ENCODE data around the gene FHAD1. TPM values are rescaled to one million over a fixed set of nuclear protein-coding genes. Genes with fewer than 3 reads are reported as not detected.

The FHAD1 gene
- polyA plus RNA-seq, 4 donors = 0.22 to 0.58 (median 0.36) TPM

GRCh38 chr1:15362096-15362736 is 115.2 kb downstream of the FHAD1 start:
- Histone ChIP-seq H3K27ac (ENCODE audit: low read depth in 1 of 3, low read length in 2 of 3) (no peak overlapping the region), H3K36me3 (ENCODE audit: control insufficient read depth in 3 of 3, insufficient read depth in 2 of 3, low read depth in 1 of 3, low read length in 3 of 3) (no peaks in the 10 kb centered on the region), H3K27me3 (ENCODE audit: control insufficient read depth in 3 of 3, insufficient read depth in 3 of 3, low read length in 3 of 3) (no peaks in the 10 kb centered on the region), H3K9me3 (ENCODE audit: control insufficient read depth in 2 of 2, insufficient read depth in 1 of 2, low read depth in 1 of 2, low read length in 1 of 2) (no peaks in the 10 kb centered on the region), H3K4me3 (ENCODE audit: low read depth in 1 of 3, low read length in 3 of 3) (no peak overlapping the region), H3K4me1 (ENCODE audit: control insufficient read depth in 3 of 3, insufficient read depth in 2 of 3, low read depth in 1 of 3, low read length in 2 of 3) (peaks cover 0 to 37% (median 10%) of the 10 kb centered on the region in 3 donors)
- DNase-seq (no peak), FAIRE-seq (no peak)
- WGBS, 3 donors = 89 to 93% (median 92%) methylated on average over 13 of the region's 13 CpGs

GRCh38 chr1:15362737-15363128 is 115.7 kb downstream of the FHAD1 start:
- no peak overlapping the region for H3K4me3 ChIP-seq (ENCODE audit: low read depth in 1 of 3, low read length in 3 of 3)
- 85 to 91% (median 89%) methylated on average over 4 of the region's 4 CpGs for WGBS, 3 donors
- H3K27ac ChIP-seq (ENCODE audit: low read depth in 1 of 3, low read length in 2 of 3) = no peak overlapping the region
- DNase-seq = no peak
- H3K9me3 ChIP-seq (ENCODE audit: control insufficient read depth in 2 of 2, insufficient read depth in 1 of 2, low read depth in 1 of 2, low read length in 1 of 2) = no peaks in the 10 kb centered on the region
- peaks cover 3 to 34% (median 10%) of the 10 kb centered on the region in 3 donors for H3K4me1 ChIP-seq (ENCODE audit: control insufficient read depth in 3 of 3, insufficient read depth in 2 of 3, low read depth in 1 of 3, low read length in 2 of 3)
- no peaks in the 10 kb centered on the region for H3K36me3 ChIP-seq (ENCODE audit: control insufficient read depth in 3 of 3, insufficient read depth in 2 of 3, low read depth in 1 of 3, low read length in 3 of 3)
- no peak for FAIRE-seq
- no peaks in the 10 kb centered on the region for H3K27me3 ChIP-seq (ENCODE audit: control insufficient read depth in 3 of 3, insufficient read depth in 3 of 3, low read length in 3 of 3)

GRCh38 chr1:15364740-15365139 is 117.7 kb downstream of the FHAD1 start:
- DNase-seq (no peak), FAIRE-seq (no peak)
- no peaks in the 10 kb centered on the region for H3K27me3 ChIP-seq (ENCODE audit: control insufficient read depth in 3 of 3, insufficient read depth in 3 of 3, low read length in 3 of 3)
- H3K36me3 ChIP-seq (ENCODE audit: control insufficient read depth in 3 of 3, insufficient read depth in 2 of 3, low read depth in 1 of 3, low read length in 3 of 3) = no peaks in the 10 kb centered on the region
- 74 to 83% (median 81%) methylated on average over 5 of the region's 5 CpGs for WGBS, 3 donors
- H3K4me1 ChIP-seq (ENCODE audit: control insufficient read depth in 3 of 3, insufficient read depth in 2 of 3, low read depth in 1 of 3, low read length in 2 of 3) = peaks cover 3 to 21% (median 4%) of the 10 kb centered on the region in 3 donors
- H3K4me3 ChIP-seq (ENCODE audit: low read depth in 1 of 3, low read length in 3 of 3) = no peak overlapping the region
- no peak overlapping the region for H3K27ac ChIP-seq (ENCODE audit: low read depth in 1 of 3, low read length in 2 of 3)
- no peaks in the 10 kb centered on the region for H3K9me3 ChIP-seq (ENCODE audit: control insufficient read depth in 2 of 2, insufficient read depth in 1 of 2, low read depth in 1 of 2, low read length in 1 of 2)

GRCh38 chr1:15368888-15369287 is 121.9 kb downstream of the FHAD1 start:
- Histone ChIP-seq H3K4me1 (ENCODE audit: control insufficient read depth in 3 of 3, insufficient read depth in 2 of 3, low read depth in 1 of 3, low read length in 2 of 3) (peaks cover 7 to 33% (median 10%) of the 10 kb centered on the region in 3 donors), H3K27ac (ENCODE audit: low read depth in 1 of 3, low read length in 2 of 3) (no peak overlapping the region), H3K36me3 (ENCODE audit: control insufficient read depth in 3 of 3, insufficient read depth in 2 of 3, low read depth in 1 of 3, low read length in 3 of 3) (peaks cover 0 to 4% (median 0%) of the 10 kb centered on the region in 3 donors), H3K27me3 (ENCODE audit: control insufficient read depth in 3 of 3, insufficient read depth in 3 of 3, low read length in 3 of 3) (no peaks in the 10 kb centered on the region), H3K4me3 (ENCODE audit: low read depth in 1 of 3, low read length in 3 of 3) (no peak overlapping the region), H3K9me3 (ENCODE audit: control insufficient read depth in 2 of 2, insufficient read depth in 1 of 2, low read depth in 1 of 2, low read length in 1 of 2) (no peaks in the 10 kb centered on the region)
- DNase-seq = no peak
- WGBS, 3 donors = 21 to 42% (median 36%) methylated on average over 1 of the region's 1 CpG
- no peak for FAIRE-seq

GRCh38 chr1:15370268-15370667 is 123.2 kb downstream of the FHAD1 start:
- Histone ChIP-seq H3K4me3 (ENCODE audit: low read depth in 1 of 3, low read length in 3 of 3) (no peak overlapping the region), H3K9me3 (ENCODE audit: control insufficient read depth in 2 of 2, insufficient read depth in 1 of 2, low read depth in 1 of 2, low read length in 1 of 2) (no peaks in the 10 kb centered on the region), H3K36me3 (ENCODE audit: control insufficient read depth in 3 of 3, insufficient read depth in 2 of 3, low read depth in 1 of 3, low read length in 3 of 3) (peaks cover 0 to 4% (median 0%) of the 10 kb centered on the region in 3 donors), H3K4me1 (ENCODE audit: control insufficient read depth in 3 of 3, insufficient read depth in 2 of 3, low read depth in 1 of 3, low read length in 2 of 3) (peaks cover 7 to 32% (median 9%) of the 10 kb centered on the region in 3 donors), H3K27ac (ENCODE audit: low read depth in 1 of 3, low read length in 2 of 3) (peak overlapping the region in 2 of 3 donors; percentile 22 to 52), H3K27me3 (ENCODE audit: control insufficient read depth in 3 of 3, insufficient read depth in 3 of 3, low read length in 3 of 3) (no peaks in the 10 kb centered on the region)
- FAIRE-seq (no peak), DNase-seq (no peak)
- 48 to 78% (median 61%) methylated on average over 4 of the region's 4 CpGs for WGBS, 3 donors

GRCh38 chr1:15370781-15371520 is 123.9 kb downstream of the FHAD1 start:
- Histone ChIP-seq H3K27ac (ENCODE audit: low read depth in 1 of 3, low read length in 2 of 3) (peak overlapping the region in 2 of 3 donors; percentile 52 to 71), H3K4me1 (ENCODE audit: control insufficient read depth in 3 of 3, insufficient read depth in 2 of 3, low read depth in 1 of 3, low read length in 2 of 3) (peaks cover 7 to 27% (median 9%) of the 10 kb centered on the region in 3 donors), H3K27me3 (ENCODE audit: control insufficient read depth in 3 of 3, insufficient read depth in 3 of 3, low read length in 3 of 3) (no peaks in the 10 kb centered on the region), H3K4me3 (ENCODE audit: low read depth in 1 of 3, low read length in 3 of 3) (no peak overlapping the region), H3K36me3 (ENCODE audit: control insufficient read depth in 3 of 3, insufficient read depth in 2 of 3, low read depth in 1 of 3, low read length in 3 of 3) (peaks cover 0 to 6% (median 0%) of the 10 kb centered on the region in 3 donors), H3K9me3 (ENCODE audit: control insufficient read depth in 2 of 2, insufficient read depth in 1 of 2, low read depth in 1 of 2, low read length in 1 of 2) (no peaks in the 10 kb centered on the region)
- 11 to 34% (median 28%) methylated on average over 16 of the region's 16 CpGs for WGBS, 3 donors
- FAIRE-seq = no peak
- DNase-seq = peak; percentile 61 to 86

- no peak for DNase-seq
- H3K4me3 ChIP-seq (ENCODE audit: low read depth in 1 of 3, low read length in 3 of 3) = no peak overlapping the region
- no peaks in the 10 kb centered on the region for H3K9me3 ChIP-seq (ENCODE audit: control insufficient read depth in 2 of 2, insufficient read depth in 1 of 2, low read depth in 1 of 2, low read length in 1 of 2)
- H3K27ac ChIP-seq (ENCODE audit: low read depth in 1 of 3, low read length in 2 of 3) = peak overlapping the region in 2 of 3 donors; percentile 2 to 15
- WGBS, 3 donors = 36 to 53% (median 45%) methylated on average over 21 of the region's 21 CpGs
- no peaks in the 10 kb centered on the region for H3K27me3 ChIP-seq (ENCODE audit: control insufficient read depth in 3 of 3, insufficient read depth in 3 of 3, low read length in 3 of 3)
- H3K36me3 ChIP-seq (ENCODE audit: control insufficient read depth in 3 of 3, insufficient read depth in 2 of 3, low read depth in 1 of 3, low read length in 3 of 3) = peaks cover 0 to 6% (median 0%) of the 10 kb centered on the region in 3 donors
- FAIRE-seq = no peak
- H3K4me1 ChIP-seq (ENCODE audit: control insufficient read depth in 3 of 3, insufficient read depth in 2 of 3, low read depth in 1 of 3, low read length in 2 of 3) = peaks cover 6 to 22% (median 7%) of the 10 kb centered on the region in 3 donors
Observed at GRCh38 chr1:15371610-15372545, 124.9 kb downstream of the FHAD1 start.

GRCh38 chr1:15378729-15379128 is 131.7 kb downstream of the FHAD1 start:
- H3K9me3 ChIP-seq (ENCODE audit: control insufficient read depth in 2 of 2, insufficient read depth in 1 of 2, low read depth in 1 of 2, low read length in 1 of 2) = no peaks in the 10 kb centered on the region
- peaks cover 0 to 3% (median 0%) of the 10 kb centered on the region in 3 donors for H3K4me1 ChIP-seq (ENCODE audit: control insufficient read depth in 3 of 3, insufficient read depth in 2 of 3, low read depth in 1 of 3, low read length in 2 of 3)
- no peak overlapping the region for H3K4me3 ChIP-seq (ENCODE audit: low read depth in 1 of 3, low read length in 3 of 3)
- H3K27me3 ChIP-seq (ENCODE audit: control insufficient read depth in 3 of 3, insufficient read depth in 3 of 3, low read length in 3 of 3) = no peaks in the 10 kb centered on the region
- FAIRE-seq (no peak), DNase-seq (no peak)
- 71 to 90% (median 84%) methylated on average over 8 of the region's 8 CpGs for WGBS, 3 donors
- H3K36me3 ChIP-seq (ENCODE audit: control insufficient read depth in 3 of 3, insufficient read depth in 2 of 3, low read depth in 1 of 3, low read length in 3 of 3) = peaks cover 0 to 2% (median 0%) of the 10 kb centered on the region in 3 donors
- H3K27ac ChIP-seq (ENCODE audit: low read depth in 1 of 3, low read length in 2 of 3) = no peak overlapping the region

Measured in small intestine (tissue), 7 donors.